ENCODE results near the gene CLDN16.

CLDN16 gene

GRCh38 chr3:190360228-190360627 lies 27.7 kb upstream of the CLDN16 start:
- Histone ChIP-seq H3K9me3 (replicated peaks; ENCODE audit: insufficient read depth, low read length) (no peaks in the 10 kb centered on the region), H3K9me2 (replicated peaks; ENCODE audit: insufficient read depth, low read length) (no peaks in the 10 kb centered on the region), H4K20me1 (ENCODE audit: insufficient read depth, low read length) (no peaks in the 10 kb centered on the region), H2AFZ (ENCODE audit: low read length) (no peak overlapping the region), H3K4me3 (ENCODE audit: low read length) (no peak overlapping the region), H3K4me1 (ENCODE audit: low read length) (no peaks in the 10 kb centered on the region), H3K79me2 (ENCODE audit: low read length) (no peaks in the 10 kb centered on the region), H3F3A (ENCODE audit: insufficient read depth, low read length) (no peaks in the 10 kb centered on the region), H3K36me3 (replicated peaks; ENCODE audit: insufficient read depth, low read length) (no peaks in the 10 kb centered on the region), H3K9ac (ENCODE audit: low read length) (no peak overlapping the region), H3K4me2 (ENCODE audit: low read depth, low read length) (no peak overlapping the region), H3K27ac (ENCODE audit: low read length) (no peak overlapping the region), H3K27me3 (replicated peaks; ENCODE audit: insufficient read depth, low read length) (no peaks in the 10 kb centered on the region)
- TF ChIP-seq CTCF (IDR thresholded peaks at IDR 0.05; ENCODE audit: low read length) = no peak
- no peak for TF ChIP-seq EZH2phosphoT487 (IDR thresholded peaks at IDR 0.05; ENCODE audit: low read length)
- TF ChIP-seq EZH2 (optimal IDR thresholded peaks at IDR 0.05; ENCODE audit: low read depth, low read length) = no peak
- no peak for DNase-seq

GRCh38 chr3:190361791-190362190 lies 26.2 kb upstream of the CLDN16 start:
- Histone ChIP-seq H3K9me3 (replicated peaks; ENCODE audit: insufficient read depth, low read length) (no peaks in the 10 kb centered on the region), H3K4me3 (ENCODE audit: low read length) (no peak overlapping the region), H3K4me2 (ENCODE audit: low read depth, low read length) (no peak overlapping the region)

GRCh38 chr3:190362258-190362657 lies 25.7 kb upstream of the CLDN16 start:
- Histone ChIP-seq H3K79me2 (ENCODE audit: low read length) (no peaks in the 10 kb centered on the region), H3K9me3 (replicated peaks; ENCODE audit: insufficient read depth, low read length) (no peaks in the 10 kb centered on the region), H3K4me1 (ENCODE audit: low read length) (no peaks in the 10 kb centered on the region), H4K20me1 (ENCODE audit: insufficient read depth, low read length) (no peaks in the 10 kb centered on the region), H3K9me2 (replicated peaks; ENCODE audit: insufficient read depth, low read length) (no peaks in the 10 kb centered on the region), H3F3A (ENCODE audit: insufficient read depth, low read length) (no peaks in the 10 kb centered on the region), H3K4me3 (ENCODE audit: low read length) (no peak overlapping the region), H3K27ac (ENCODE audit: low read length) (no peak overlapping the region), H3K36me3 (replicated peaks; ENCODE audit: insufficient read depth, low read length) (no peaks in the 10 kb centered on the region), H2AFZ (ENCODE audit: low read length) (no peak overlapping the region), H3K4me2 (ENCODE audit: low read depth, low read length) (no peak overlapping the region), H3K9ac (ENCODE audit: low read length) (no peak overlapping the region), H3K27me3 (replicated peaks; ENCODE audit: insufficient read depth, low read length) (no peaks in the 10 kb centered on the region)
- DNase-seq = no peak
- TF ChIP-seq EZH2 (optimal IDR thresholded peaks at IDR 0.05; ENCODE audit: low read depth, low read length) (no peak), CTCF (IDR thresholded peaks at IDR 0.05; ENCODE audit: low read length) (no peak), EZH2phosphoT487 (IDR thresholded peaks at IDR 0.05; ENCODE audit: low read length) (no peak)

More at GRCh38 chr3:190361791-190362190, 26.2 kb upstream of the CLDN16 start:
- Histone ChIP-seq H3K27ac (ENCODE audit: low read length) (no peak overlapping the region), H3K4me1 (ENCODE audit: low read length) (no peaks in the 10 kb centered on the region), H3K27me3 (replicated peaks; ENCODE audit: insufficient read depth, low read length) (no peaks in the 10 kb centered on the region), H3K9me2 (replicated peaks; ENCODE audit: insufficient read depth, low read length) (no peaks in the 10 kb centered on the region), H4K20me1 (ENCODE audit: insufficient read depth, low read length) (no peaks in the 10 kb centered on the region), H3K79me2 (ENCODE audit: low read length) (no peaks in the 10 kb centered on the region), H2AFZ (ENCODE audit: low read length) (no peak overlapping the region), H3F3A (ENCODE audit: insufficient read depth, low read length) (no peaks in the 10 kb centered on the region), H3K36me3 (replicated peaks; ENCODE audit: insufficient read depth, low read length) (no peaks in the 10 kb centered on the region), H3K9ac (ENCODE audit: low read length) (no peak overlapping the region)
- TF ChIP-seq EZH2 (optimal IDR thresholded peaks at IDR 0.05; ENCODE audit: low read depth, low read length) (no peak), EZH2phosphoT487 (IDR thresholded peaks at IDR 0.05; ENCODE audit: low read length) (no peak), CTCF (IDR thresholded peaks at IDR 0.05; ENCODE audit: low read length) (no peak)
- no peak for DNase-seq

Measured in MM.1S (cell line).